SK-N-SH treated with all-trans-retinoic acid at 6 μM for 48 hours (cell line): Measurements from ENCODE around the gene NFIX.

Source experiments
- ATAC-seq: fragments of 200-7000 bp; cut with Tn5 transposase; 3 replicates; pipeline ENCODE4 v1.9.1; 2020; ENCODE audit warnings: mild to moderate bottlenecking, moderate library complexity
- ARNTL ChIP-seq: fragments of 450-650 bp; formaldehyde crosslinking; IDR thresholded peaks from 2 replicates; pipeline ENCODE4 v1.5.0; 2020; ENCODE audit warnings: low read depth, mild to moderate bottlenecking, moderate library complexity, borderline replicate concordance
- BACH2 ChIP-seq: fragments of 250-450 bp; sonication (Bioruptor Pico); IDR thresholded peaks from 2 replicates; pipeline ENCODE4 v1.9.0; 2021; ENCODE audit warnings: mild to moderate bottlenecking, borderline replicate concordance
- CREB5 ChIP-seq: fragments of 250-450 bp; sonication (Bioruptor Pico); IDR thresholded peaks from 2 replicates; pipeline ENCODE4 v1.5.1; 2020; ENCODE audit warnings: low read depth, mild to moderate bottlenecking, moderate library complexity
- ESRRG ChIP-seq: fragments of 250-450 bp; sonication (Bioruptor Pico); IDR thresholded peaks from 2 replicates; pipeline ENCODE4 v1.6.1; 2021; ENCODE audit warnings: mild to moderate bottlenecking
- PATZ1 ChIP-seq: fragments of 250-450 bp; sonication (Bioruptor Pico); IDR thresholded peaks from 2 replicates; pipeline ENCODE4 v1.8.0; 2020; ENCODE audit warnings: mild to moderate bottlenecking, moderate library complexity, borderline replicate concordance
- POU6F1 ChIP-seq: fragments of 250-450 bp; sonication (Bioruptor Pico); IDR thresholded peaks from 2 replicates; pipeline ENCODE4 v1.8.0; 2021; ENCODE audit warnings: low read depth, mild to moderate bottlenecking, moderate library complexity, borderline replicate concordance
- PPARA ChIP-seq: fragments of 250-450 bp; sonication (Bioruptor Pico); IDR thresholded peaks from 2 replicates; pipeline ENCODE4 v1.5.0; 2020; ENCODE audit warnings: mild to moderate bottlenecking, borderline replicate concordance
- RARB ChIP-seq: fragments of 250-450 bp; sonication (Bioruptor Pico); IDR thresholded peaks from 2 replicates; pipeline ENCODE4 v1.8.0; 2021; ENCODE audit warnings: mild to moderate bottlenecking, moderate library complexity
- SNAI2 ChIP-seq: fragments of 250-450 bp; sonication (Bioruptor Pico); IDR thresholded peaks from 2 replicates; pipeline ENCODE4 v1.5.0; 2020; ENCODE audit warnings: mild to moderate bottlenecking, moderate library complexity
- TCF4 ChIP-seq: fragments of 250-450 bp; sonication (Bioruptor Pico); IDR thresholded peaks from 2 replicates; pipeline ENCODE4 v1.8.0; 2021; ENCODE audit warnings: mild to moderate bottlenecking, moderate library complexity, borderline replicate concordance
- TOX ChIP-seq: fragments of 250-450 bp; sonication (Bioruptor Pico); IDR thresholded peaks from 2 replicates; pipeline ENCODE4 v1.8.0; 2021; ENCODE audit warnings: mild to moderate bottlenecking, moderate library complexity, borderline replicate concordance
- ZFP3 ChIP-seq: fragments of 250-450 bp; sonication (Bioruptor Pico); IDR thresholded peaks from 2 replicates; pipeline ENCODE4 v1.5.0; 2020; ENCODE audit warnings: mild to moderate bottlenecking, moderate library complexity
- ZNF565 ChIP-seq: fragments of 450-650 bp; formaldehyde crosslinking; conservative IDR thresholded peaks from 2 replicates; pipeline ENCODE4 v1.5.0; 2020; ENCODE audit warnings: low read depth, mild to moderate bottlenecking, moderate library complexity
- ZNF8 ChIP-seq: fragments of 450-650 bp; formaldehyde crosslinking; IDR thresholded peaks from 2 replicates; pipeline ENCODE4 v1.5.0; 2020; ENCODE audit warnings: mild to moderate bottlenecking, moderate library complexity
- TF ChIP-seq, protein P1 (sequence below): fragments of 250-450 bp; sonication (Bioruptor Pico); IDR thresholded peaks from 2 replicates; pipeline ENCODE4 v1.5.0; 2020; ENCODE audit warnings: mild to moderate bottlenecking, moderate library complexity
- TF ChIP-seq, protein P2 (sequence below): fragments of 250-450 bp; sonication (Bioruptor Pico); IDR thresholded peaks from 2 replicates; pipeline ENCODE4 v1.5.1; 2021; ENCODE audit warnings: mild to moderate bottlenecking, moderate library complexity

The NFIX gene

GRCh38 chr19:13094771-13095392, 99.6 kb downstream of the NFIX start:
- no peak for TF ChIP-seq ZNF565 (CRISPR knock-in tag)
- TF ChIP-seq, protein P1, sequence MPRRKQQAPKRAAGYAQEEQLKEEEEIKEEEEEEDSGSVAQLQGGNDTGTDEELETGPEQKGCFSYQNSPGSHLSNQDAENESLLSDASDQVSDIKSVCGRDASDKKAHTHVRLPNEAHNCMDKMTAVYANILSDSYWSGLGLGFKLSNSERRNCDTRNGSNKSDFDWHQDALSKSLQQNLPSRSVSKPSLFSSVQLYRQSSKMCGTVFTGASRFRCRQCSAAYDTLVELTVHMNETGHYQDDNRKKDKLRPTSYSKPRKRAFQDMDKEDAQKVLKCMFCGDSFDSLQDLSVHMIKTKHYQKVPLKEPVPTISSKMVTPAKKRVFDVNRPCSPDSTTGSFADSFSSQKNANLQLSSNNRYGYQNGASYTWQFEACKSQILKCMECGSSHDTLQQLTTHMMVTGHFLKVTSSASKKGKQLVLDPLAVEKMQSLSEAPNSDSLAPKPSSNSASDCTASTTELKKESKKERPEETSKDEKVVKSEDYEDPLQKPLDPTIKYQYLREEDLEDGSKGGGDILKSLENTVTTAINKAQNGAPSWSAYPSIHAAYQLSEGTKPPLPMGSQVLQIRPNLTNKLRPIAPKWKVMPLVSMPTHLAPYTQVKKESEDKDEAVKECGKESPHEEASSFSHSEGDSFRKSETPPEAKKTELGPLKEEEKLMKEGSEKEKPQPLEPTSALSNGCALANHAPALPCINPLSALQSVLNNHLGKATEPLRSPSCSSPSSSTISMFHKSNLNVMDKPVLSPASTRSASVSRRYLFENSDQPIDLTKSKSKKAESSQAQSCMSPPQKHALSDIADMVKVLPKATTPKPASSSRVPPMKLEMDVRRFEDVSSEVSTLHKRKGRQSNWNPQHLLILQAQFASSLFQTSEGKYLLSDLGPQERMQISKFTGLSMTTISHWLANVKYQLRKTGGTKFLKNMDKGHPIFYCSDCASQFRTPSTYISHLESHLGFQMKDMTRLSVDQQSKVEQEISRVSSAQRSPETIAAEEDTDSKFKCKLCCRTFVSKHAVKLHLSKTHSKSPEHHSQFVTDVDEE (CRISPR knock-in tag) = no peak
- TF ChIP-seq SNAI2 (CRISPR knock-in tag) = no peak
- TF ChIP-seq POU6F1 (CRISPR knock-in tag) = no peak
- no peak for TF ChIP-seq PATZ1 (CRISPR knock-in tag)
- no peak for TF ChIP-seq TCF4
- TF ChIP-seq PPARA = no peak
- TF ChIP-seq BACH2 (CRISPR knock-in tag) = no peak
- no peak for TF ChIP-seq ESRRG
- no peak for TF ChIP-seq ZNF8 (CRISPR knock-in tag)
- no peak for TF ChIP-seq ARNTL (CRISPR knock-in tag)
- TF ChIP-seq CREB5 = no peak
- no peak for TF ChIP-seq RARB
- TF ChIP-seq, protein P2, sequence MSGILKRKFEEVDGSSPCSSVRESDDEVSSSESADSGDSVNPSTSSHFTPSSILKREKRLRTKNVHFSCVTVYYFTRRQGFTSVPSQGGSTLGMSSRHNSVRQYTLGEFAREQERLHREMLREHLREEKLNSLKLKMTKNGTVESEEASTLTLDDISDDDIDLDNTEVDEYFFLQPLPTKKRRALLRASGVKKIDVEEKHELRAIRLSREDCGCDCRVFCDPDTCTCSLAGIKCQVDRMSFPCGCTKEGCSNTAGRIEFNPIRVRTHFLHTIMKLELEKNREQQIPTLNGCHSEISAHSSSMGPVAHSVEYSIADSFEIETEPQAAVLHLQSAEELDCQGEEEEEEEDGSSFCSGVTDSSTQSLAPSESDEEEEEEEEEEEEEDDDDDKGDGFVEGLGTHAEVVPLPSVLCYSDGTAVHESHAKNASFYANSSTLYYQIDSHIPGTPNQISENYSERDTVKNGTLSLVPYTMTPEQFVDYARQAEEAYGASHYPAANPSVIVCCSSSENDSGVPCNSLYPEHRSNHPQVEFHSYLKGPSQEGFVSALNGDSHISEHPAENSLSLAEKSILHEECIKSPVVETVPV (CRISPR knock-in tag) = no peak
- TF ChIP-seq TOX = no peak
- ATAC-seq = no peak

GRCh38 chr19:13095393-13095784, 100.1 kb downstream of the NFIX start:
- no peak for ATAC-seq
- TF ChIP-seq PPARA (no peak), ZFP3 (CRISPR knock-in tag) (no peak)

DNA sequence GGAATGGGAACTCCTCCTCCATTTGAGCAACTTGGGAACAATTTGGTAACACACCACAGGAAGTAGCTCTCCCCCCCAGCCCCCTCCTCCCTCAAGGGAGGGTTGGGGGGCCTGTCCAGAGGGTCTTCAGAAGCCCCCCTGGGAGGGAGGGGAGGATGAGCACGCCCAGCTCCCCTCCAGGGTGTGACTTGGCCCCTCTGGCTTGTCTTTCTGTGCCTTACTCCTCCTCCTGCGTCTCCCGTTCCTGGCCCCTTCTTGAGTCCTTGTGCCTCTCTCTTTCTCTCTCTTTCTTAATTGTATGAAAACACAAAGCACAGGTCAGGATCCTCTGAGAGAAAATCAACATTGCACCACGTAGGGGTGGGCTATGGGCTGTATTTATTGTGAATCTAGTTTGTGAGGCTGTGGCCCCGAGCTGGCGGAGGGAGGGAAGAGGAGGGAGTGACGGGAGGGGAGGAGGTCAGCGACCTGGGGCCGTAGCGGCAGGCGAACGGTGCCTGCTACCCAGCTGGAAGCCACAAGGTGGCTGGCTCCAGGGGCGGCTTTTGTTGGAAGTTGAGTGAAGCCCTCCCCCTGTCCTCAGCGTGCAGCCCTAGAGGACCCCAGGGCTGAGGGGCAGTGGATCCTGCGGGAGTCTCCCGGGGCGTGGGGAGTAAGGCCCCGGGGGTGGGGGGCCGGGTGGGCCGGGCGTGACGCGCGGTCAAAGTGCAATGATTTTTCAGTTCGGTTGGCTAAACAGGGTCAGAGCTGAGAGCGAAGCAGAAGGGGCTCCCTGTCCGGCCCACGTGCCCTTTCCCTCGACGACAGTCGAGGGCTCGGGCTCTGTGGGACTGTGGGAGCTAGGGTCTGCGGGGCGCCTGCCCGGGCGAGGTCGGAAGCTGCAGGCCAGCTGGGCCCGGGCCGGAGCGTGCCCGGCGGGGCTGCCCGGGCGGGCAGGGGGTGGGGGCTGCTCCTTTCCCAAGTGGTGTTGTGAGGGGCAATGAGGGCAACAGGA, 101.0 kb downstream of the NFIX start:
- no peak for ATAC-seq
- TF ChIP-seq, protein P1 (CRISPR knock-in tag) = no peak
